ENCODE results near the gene RBM14. TPM values are rescaled to one million over a fixed set of nuclear protein-coding genes. Genes with fewer than 3 reads are reported as not detected.
A peak's percentile ranks its signal among the peaks of the same experiment; 100 is the strongest.
"Not testable (repeated sequence)": the region's sequence is repeated elsewhere in the genome, so short reads cannot be mapped to it uniquely, and the experiment has no call there.

Gene RBM14
- polyA plus RNA-seq, 3 donors, result 77.2 to 97.2 (median 92.4) TPM

GRCh38 chr11:66626926-66627325 is 10.5 kb downstream of the RBM14 start:
- DNase-seq, result no peak

- DNase-seq, result no peak
These were observed 11.7 kb downstream of the RBM14 start for GRCh38 chr11:66628061-66628603.

GRCh38 chr11:66629356-66629755 is 12.9 kb downstream of the RBM14 start:
- DNase-seq, result no peak

- no peak for DNase-seq
These were observed 15.5 kb downstream of the RBM14 start for GRCh38 chr11:66631883-66632282.

GRCh38 chr11:66632952-66633351 is 16.5 kb downstream of the RBM14 start:
- DNase-seq, result no peak

GRCh38 chr11:66636411-66636810 is 20.0 kb downstream of the RBM14 start:
- DNase-seq, result no peak

- no peak for DNase-seq
These were observed 21.2 kb downstream of the RBM14 start for GRCh38 chr11:66637557-66638176.

GRCh38 chr11:66638177-66639065 is 22.0 kb downstream of the RBM14 start, which contains the start of gene RBM4:
Gene RBM4 (plus strand): TSS chr11:66638703. CDS start chr11:66639712, 1,009 bp downstream.
- peak; percentile 100 for DNase-seq

- peak; percentile 43 for DNase-seq
These were observed 22.8 kb downstream of the RBM14 start for GRCh38 chr11:66639066-66639813.

- not testable (repeated sequence) for DNase-seq
These were observed 23.4 kb downstream of the RBM14 start for GRCh38 chr11:66639814-66640340.

- DNase-seq, result no peak
These were observed 25.4 kb downstream of the RBM14 start for GRCh38 chr11:66641834-66642233.

- DNase-seq, result no peak
These were observed 27.5 kb downstream of the RBM14 start for GRCh38 chr11:66643745-66644437.

- DNase-seq, result no peak
These were observed 30.4 kb downstream of the RBM14 start for GRCh38 chr11:66646828-66647227.

- DNase-seq, result no peak
These were observed 33.5 kb downstream of the RBM14 start for GRCh38 chr11:66649903-66650302.

GRCh38 chr11:66651016-66651415 is 34.6 kb downstream of the RBM14 start:
- no peak for DNase-seq

- DNase-seq, result no peak
These were observed 36.2 kb downstream of the RBM14 start for GRCh38 chr11:66652651-66653050.

- DNase-seq, result no peak
These were observed 36.7 kb downstream of the RBM14 start for GRCh38 chr11:66653123-66653522.

- no peak for DNase-seq
These were observed 43.3 kb downstream of the RBM14 start for GRCh38 chr11:66659763-66660162.

GRCh38 chr11:66663741-66664296 is 47.4 kb downstream of the RBM14 start:
- DNase-seq, result no peak

GRCh38 chr11:66665369-66665768 is 48.9 kb downstream of the RBM14 start:
- no peak for DNase-seq

- no peak for DNase-seq
These were observed 54.4 kb downstream of the RBM14 start for GRCh38 chr11:66670816-66671215.
